Measurements from ENCODE around the gene FAM43A.
A peak's percentile ranks its signal among the peaks of the same experiment; 100 is the strongest.

Gene FAM43A

DNA sequence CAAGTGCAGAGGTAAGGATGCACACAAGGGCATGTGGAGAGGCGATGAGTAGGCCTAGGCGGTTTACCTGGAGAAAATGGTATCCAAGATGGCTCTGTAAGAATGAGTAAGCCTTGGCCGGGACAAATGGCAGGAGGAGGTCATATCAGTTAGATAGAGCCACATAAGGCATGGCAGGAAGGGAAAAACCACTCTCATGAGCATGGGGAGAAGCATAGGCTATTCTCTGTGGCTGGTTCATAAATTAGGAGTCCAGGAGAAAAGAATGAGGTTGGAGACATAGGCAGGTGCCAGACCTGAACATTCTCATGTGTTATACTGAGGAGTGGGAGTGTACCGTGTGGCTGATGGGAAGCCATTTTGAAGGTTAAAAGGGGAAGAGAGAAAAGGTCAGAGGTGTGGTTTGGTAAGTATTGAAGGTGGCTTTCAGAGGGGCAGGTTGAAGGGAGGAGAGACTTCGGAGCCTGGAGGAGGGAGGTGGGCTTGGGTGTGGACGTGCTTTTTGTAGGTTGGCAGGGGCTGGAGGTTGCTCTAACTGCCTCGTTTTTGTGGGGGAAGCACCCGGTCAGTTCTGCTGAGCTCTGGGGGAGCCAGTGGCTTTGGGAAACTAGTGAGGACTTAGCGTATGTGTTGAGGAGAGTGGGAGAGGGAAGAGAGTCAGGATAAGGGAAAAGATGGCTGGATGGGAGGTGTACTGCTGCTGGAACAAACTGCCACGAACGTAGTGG lies 4.6 kb upstream of the FAM43A start:
- Histone ChIP-seq H3K36me3 (ENCODE audit: insufficient read depth, low read length) (no peaks in the 10 kb centered on the region), H3K4me1 (ENCODE audit: insufficient read depth, low read length) (peaks cover 17% of the 10 kb centered on the region), H3K9me3 (ENCODE audit: low read length) (no peaks in the 10 kb centered on the region), H3K27ac (ENCODE audit: low read depth, low read length) (no peak overlapping the region), H3K4me3 (ENCODE audit: low read depth in 1 of 2, low read length in 2 of 2) (no peak overlapping the region), H3K9ac (ENCODE audit: low read length) (no peak overlapping the region), H3K27me3 (ENCODE audit: control insufficient read depth in 1 of 2, insufficient read depth in 2 of 2, low read length in 2 of 2) (no peaks in the 10 kb centered on the region)

DNA sequence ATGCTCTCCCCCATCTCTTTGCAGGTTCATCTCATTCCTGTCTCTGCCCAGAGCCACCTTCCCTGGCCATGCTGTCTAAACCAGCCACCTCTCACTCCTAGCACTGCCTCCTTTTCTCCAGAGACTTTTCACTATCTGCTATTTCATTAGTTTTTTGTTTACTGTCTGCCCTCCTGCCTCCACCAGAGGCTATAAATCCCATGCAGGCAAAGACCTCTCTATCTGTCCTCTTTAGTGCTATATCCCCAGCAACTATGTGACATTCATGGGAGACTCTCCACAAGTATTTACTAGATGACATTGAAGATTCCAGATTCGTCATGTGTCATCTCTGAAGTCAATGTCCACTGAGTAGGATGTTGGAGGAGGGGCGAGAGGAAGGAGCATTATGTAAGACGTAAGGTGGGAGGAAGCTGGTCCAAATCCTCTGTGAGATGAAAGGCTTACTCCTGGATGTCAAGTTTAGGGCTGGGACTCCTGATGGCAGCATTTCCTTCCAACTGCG lies 3.4 kb upstream of the FAM43A start:
- Histone ChIP-seq H3K9me3 (ENCODE audit: low read length) (no peaks in the 10 kb centered on the region), H3K27ac (ENCODE audit: low read depth, low read length) (no peak overlapping the region), H3K27me3 (ENCODE audit: control insufficient read depth in 1 of 2, insufficient read depth in 2 of 2, low read length in 2 of 2) (no peaks in the 10 kb centered on the region), H3K36me3 (ENCODE audit: insufficient read depth, low read length) (no peaks in the 10 kb centered on the region), H3K4me3 (ENCODE audit: low read depth in 1 of 2, low read length in 2 of 2) (no peak overlapping the region), H3K4me1 (ENCODE audit: insufficient read depth, low read length) (peaks cover 20% of the 10 kb centered on the region), H3K9ac (ENCODE audit: low read length) (no peak overlapping the region)

DNA sequence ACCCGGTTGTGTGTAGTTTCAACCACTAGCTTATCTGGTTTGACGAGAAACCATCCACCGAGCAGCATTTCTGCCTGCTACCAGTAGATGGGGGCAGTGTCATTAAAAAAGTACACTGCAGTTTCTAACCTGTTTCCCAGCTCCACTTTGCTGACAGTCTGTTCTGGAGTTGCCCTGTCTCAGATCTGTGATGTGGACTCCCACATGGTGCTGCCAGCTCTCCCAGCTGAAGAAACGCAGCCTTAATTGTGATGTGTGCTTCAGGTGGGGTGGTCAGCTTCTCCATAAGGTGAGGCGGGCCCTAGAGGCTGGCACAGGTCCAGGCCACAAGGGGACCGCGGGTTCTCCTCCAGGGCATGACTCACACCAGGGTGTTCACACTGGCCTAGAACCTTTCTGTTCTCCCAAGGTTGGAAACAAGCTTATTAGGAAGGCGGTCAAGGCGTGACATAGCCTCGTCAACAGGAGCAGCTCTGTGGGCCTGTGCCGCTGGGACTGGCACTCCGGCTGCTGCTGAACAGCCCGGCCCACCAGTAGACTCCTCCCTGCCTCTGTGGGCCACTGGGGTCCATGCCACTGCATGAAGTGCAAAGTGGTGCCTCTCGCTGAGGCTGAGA lies 2.9 kb upstream of the FAM43A start:
- no peaks in the 10 kb centered on the region for H3K9me3 ChIP-seq (ENCODE audit: low read length)
- peaks cover 24% of the 10 kb centered on the region for H3K4me1 ChIP-seq (ENCODE audit: insufficient read depth, low read length)
- H3K27ac ChIP-seq (ENCODE audit: low read depth, low read length): no peak overlapping the region
- no peak overlapping the region for H3K9ac ChIP-seq (ENCODE audit: low read length)
- H3K4me3 ChIP-seq (ENCODE audit: low read depth in 1 of 2, low read length in 2 of 2): no peak overlapping the region
- H3K36me3 ChIP-seq (ENCODE audit: insufficient read depth, low read length): no peaks in the 10 kb centered on the region
- no peaks in the 10 kb centered on the region for H3K27me3 ChIP-seq (ENCODE audit: control insufficient read depth in 1 of 2, insufficient read depth in 2 of 2, low read length in 2 of 2)

DNA sequence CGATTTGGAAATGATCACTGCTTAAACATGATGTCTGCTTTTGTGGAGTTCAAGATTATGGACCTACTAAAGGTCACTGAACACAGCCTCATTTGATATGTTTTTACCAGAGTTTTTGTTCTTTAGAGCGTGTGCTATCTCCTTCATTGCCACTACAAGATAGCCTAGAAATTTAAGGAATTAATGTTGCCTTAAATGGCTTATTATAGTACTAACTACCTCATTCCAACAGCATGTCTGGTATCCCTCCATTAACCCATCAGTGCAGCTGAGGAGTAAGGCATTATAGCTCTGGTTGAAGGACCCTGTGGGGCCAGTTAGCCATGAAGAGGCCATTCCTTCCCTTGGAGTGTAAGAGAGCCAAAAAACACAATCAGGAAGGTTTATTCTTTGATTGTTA lies 2.3 kb upstream of the FAM43A start:
- H3K36me3 ChIP-seq (ENCODE audit: insufficient read depth, low read length): no peaks in the 10 kb centered on the region
- H3K9ac ChIP-seq (ENCODE audit: low read length): no peak overlapping the region
- H3K27me3 ChIP-seq (ENCODE audit: control insufficient read depth in 1 of 2, insufficient read depth in 2 of 2, low read length in 2 of 2): no peaks in the 10 kb centered on the region
- H3K9me3 ChIP-seq (ENCODE audit: low read length): no peaks in the 10 kb centered on the region
- H3K4me1 ChIP-seq (ENCODE audit: insufficient read depth, low read length): peaks cover 28% of the 10 kb centered on the region
- no peak overlapping the region for H3K27ac ChIP-seq (ENCODE audit: low read depth, low read length)
- no peak overlapping the region for H3K4me3 ChIP-seq (ENCODE audit: low read depth in 1 of 2, low read length in 2 of 2)

DNA sequence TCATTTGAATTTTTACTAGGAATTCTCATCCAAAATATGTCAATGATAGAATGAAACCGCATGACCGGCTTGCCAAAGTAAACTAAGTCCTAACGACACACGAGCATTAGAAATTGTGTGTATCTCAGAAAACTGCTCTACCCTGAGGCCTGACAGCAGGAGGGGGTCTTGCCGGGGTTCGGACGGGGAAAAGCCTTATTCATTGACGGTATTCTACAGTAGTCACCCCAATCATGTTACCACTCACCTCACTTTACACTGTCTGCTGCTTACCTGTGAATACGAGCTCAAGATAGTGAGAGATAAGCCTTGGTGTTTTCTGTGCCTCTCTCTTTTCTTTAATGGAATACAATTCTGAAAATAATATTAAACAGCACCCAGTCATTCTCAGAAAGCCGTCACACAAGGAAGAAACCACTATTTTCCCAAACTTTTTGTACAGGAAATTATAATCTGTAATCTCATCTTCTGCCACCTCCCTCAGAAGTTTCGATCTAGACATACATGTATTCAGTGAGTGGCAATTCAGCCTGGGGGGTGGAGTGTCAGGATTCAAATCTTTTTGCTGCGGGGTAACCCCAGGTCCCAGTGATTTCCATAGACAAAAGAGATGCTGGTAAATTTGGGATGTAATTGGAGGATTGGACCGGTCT lies 492 bp upstream of the FAM43A start:
- H3K36me3 ChIP-seq (ENCODE audit: insufficient read depth, low read length): no peaks in the 10 kb centered on the region
- H3K9me3 ChIP-seq (ENCODE audit: low read length): no peaks in the 10 kb centered on the region
- H3K4me1 ChIP-seq (ENCODE audit: insufficient read depth, low read length): peaks cover 38% of the 10 kb centered on the region
- H3K4me3 ChIP-seq (ENCODE audit: low read depth in 1 of 2, low read length in 2 of 2): peak overlapping the region in 1 of 2 donors; percentile 85
- H3K27me3 ChIP-seq (ENCODE audit: control insufficient read depth in 1 of 2, insufficient read depth in 2 of 2, low read length in 2 of 2): no peaks in the 10 kb centered on the region
- H3K27ac ChIP-seq (ENCODE audit: low read depth, low read length): peak overlapping the region; percentile 73
- peak overlapping the region; percentile 26 for H3K9ac ChIP-seq (ENCODE audit: low read length)

DNA sequence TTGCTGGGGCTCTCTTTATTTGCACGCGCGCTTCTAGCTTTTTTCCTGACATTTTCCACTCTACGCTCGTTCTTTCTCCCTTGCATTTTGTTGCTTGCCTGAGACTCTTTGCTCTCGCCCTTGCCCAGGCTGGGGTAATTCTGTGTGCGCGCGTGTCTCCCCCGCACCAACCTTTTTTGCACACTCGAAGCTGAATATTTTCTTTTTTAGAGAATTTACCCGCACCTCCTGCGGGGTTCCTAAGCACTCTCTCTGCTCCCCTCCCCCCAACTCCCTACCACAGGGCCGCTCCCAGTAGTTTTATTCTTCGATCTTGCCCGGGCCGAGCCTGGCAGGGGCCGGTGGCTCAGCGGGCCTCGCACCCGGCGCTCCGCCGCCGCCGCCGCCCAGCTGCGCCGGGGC lies 732 bp downstream of the FAM43A start:
- peaks cover 38% of the 10 kb centered on the region for H3K4me1 ChIP-seq (ENCODE audit: insufficient read depth, low read length)
- peak overlapping the region; percentile 26 for H3K9ac ChIP-seq (ENCODE audit: low read length)
- H3K27ac ChIP-seq (ENCODE audit: low read depth, low read length): peak overlapping the region; percentile 73
- no peaks in the 10 kb centered on the region for H3K27me3 ChIP-seq (ENCODE audit: control insufficient read depth in 1 of 2, insufficient read depth in 2 of 2, low read length in 2 of 2)
- no peaks in the 10 kb centered on the region for H3K36me3 ChIP-seq (ENCODE audit: insufficient read depth, low read length)
- peak overlapping the region; percentile 48 to 85 for H3K4me3 ChIP-seq (ENCODE audit: low read depth in 1 of 2, low read length in 2 of 2)
- H3K9me3 ChIP-seq (ENCODE audit: low read length): no peaks in the 10 kb centered on the region

DNA sequence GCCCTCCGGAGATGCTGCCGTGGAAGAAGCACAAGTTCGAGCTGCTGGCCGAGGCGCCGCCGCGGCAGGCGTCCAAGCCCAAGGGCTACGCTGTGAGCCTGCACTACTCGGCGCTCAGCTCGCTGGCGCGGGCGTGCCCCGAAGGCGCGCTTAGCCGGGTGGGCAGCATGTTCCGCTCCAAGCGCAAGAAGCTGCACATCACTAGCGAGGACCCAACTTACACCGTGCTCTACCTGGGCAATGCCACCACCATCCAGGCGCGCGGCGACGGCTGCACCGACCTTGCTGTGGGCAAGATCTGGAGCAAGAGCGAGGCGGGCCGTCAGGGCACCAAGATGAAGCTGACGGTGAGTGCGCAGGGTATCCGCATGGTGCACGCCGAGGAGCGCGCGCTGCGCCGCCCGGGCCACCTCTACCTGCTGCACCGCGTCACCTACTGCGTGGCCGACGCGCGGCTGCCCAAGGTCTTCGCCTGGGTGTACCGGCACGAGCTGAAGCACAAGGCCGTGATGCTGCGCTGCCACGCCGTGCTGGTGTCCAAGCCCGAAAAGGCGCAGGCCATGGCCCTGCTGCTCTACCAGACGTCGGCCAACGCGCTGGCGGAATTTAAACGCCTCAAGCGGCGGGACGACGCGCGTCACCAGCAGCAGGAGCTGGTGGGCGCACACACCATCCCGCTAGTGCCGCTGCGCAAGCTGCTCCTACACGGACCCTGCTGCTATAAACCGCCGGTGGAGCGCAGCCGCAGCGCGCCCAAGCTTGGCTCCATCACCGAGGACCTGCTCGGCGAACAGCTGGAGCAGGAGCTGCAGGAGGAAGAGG lies 1.3 kb downstream of the FAM43A start:
- H3K9ac ChIP-seq (ENCODE audit: low read length): no peak overlapping the region
- no peaks in the 10 kb centered on the region for H3K27me3 ChIP-seq (ENCODE audit: control insufficient read depth in 1 of 2, insufficient read depth in 2 of 2, low read length in 2 of 2)
- H3K9me3 ChIP-seq (ENCODE audit: low read length): no peaks in the 10 kb centered on the region
- peaks cover 38% of the 10 kb centered on the region for H3K4me1 ChIP-seq (ENCODE audit: insufficient read depth, low read length)
- no peaks in the 10 kb centered on the region for H3K36me3 ChIP-seq (ENCODE audit: insufficient read depth, low read length)
- H3K4me3 ChIP-seq (ENCODE audit: low read depth in 1 of 2, low read length in 2 of 2): peak overlapping the region; percentile 48 to 85
- peak overlapping the region; percentile 73 for H3K27ac ChIP-seq (ENCODE audit: low read depth, low read length)

DNA sequence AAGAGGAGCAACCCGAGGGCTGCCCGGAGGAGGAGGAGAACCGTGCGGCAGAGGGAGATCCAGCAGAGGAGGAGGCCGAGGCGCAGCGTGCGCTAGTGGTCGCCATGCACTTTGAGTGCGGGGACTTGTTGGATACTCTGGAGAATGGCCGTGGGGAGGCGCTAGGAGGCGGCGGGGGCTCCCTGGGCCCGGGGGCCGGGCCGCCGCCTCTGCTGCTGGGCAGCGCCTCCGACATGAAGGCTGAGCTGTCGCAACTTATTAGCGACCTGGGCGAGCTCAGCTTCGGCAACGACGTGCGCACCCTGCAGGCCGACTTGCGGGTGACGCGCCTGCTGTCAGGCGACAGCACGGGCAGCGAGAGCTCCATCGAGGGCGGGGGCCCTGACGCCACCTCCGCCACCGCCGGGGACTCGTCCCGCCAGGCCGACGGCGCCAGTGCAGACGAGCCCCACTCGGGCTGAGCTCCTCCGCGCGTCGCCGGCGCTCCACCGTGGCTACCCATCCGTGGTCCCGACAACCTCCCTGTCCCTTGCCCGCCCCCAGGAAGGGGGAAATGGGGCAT lies 2.0 kb downstream of the FAM43A start:
- Histone ChIP-seq H3K4me1 (ENCODE audit: insufficient read depth, low read length) (peaks cover 32% of the 10 kb centered on the region), H3K36me3 (ENCODE audit: insufficient read depth, low read length) (no peaks in the 10 kb centered on the region), H3K9ac (ENCODE audit: low read length) (no peak overlapping the region), H3K27ac (ENCODE audit: low read depth, low read length) (peak overlapping the region; percentile 27), H3K9me3 (ENCODE audit: low read length) (no peaks in the 10 kb centered on the region), H3K27me3 (ENCODE audit: control insufficient read depth in 1 of 2, insufficient read depth in 2 of 2, low read length in 2 of 2) (no peaks in the 10 kb centered on the region), H3K4me3 (ENCODE audit: low read depth in 1 of 2, low read length in 2 of 2) (peak overlapping the region; percentile 48 to 85)

DNA sequence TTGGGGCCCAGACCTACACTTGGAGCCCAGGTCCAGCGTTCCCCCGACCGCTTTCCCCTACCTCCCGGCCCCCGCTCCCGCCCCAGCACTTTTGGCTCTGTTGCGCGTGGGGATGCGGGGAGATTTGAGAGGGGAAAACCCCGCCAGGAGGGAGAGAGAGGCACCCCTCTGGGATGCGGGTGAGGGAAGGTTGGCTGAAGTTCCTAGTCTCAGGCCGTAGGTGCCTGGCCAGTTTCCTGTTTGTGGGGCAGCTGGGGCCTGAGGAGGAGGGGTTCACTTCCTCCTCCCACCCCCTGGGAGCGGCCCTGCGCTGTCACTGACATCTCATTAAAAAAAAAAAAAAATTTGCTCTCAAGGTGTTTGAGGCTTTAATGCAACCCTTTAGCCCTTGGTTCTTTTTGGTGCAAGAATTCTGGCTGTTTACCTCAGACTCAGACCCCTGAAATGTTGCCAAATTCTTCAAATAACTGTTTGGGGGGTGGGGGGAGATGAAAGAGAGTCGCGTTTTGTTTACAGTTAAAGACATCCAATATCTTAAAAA lies 2.6 kb downstream of the FAM43A start:
- H3K4me1 ChIP-seq (ENCODE audit: insufficient read depth, low read length): peaks cover 27% of the 10 kb centered on the region
- no peaks in the 10 kb centered on the region for H3K36me3 ChIP-seq (ENCODE audit: insufficient read depth, low read length)
- H3K4me3 ChIP-seq (ENCODE audit: low read depth in 1 of 2, low read length in 2 of 2): peak overlapping the region; percentile 48 to 85
- no peak overlapping the region for H3K9ac ChIP-seq (ENCODE audit: low read length)
- H3K27me3 ChIP-seq (ENCODE audit: control insufficient read depth in 1 of 2, insufficient read depth in 2 of 2, low read length in 2 of 2): no peaks in the 10 kb centered on the region
- H3K27ac ChIP-seq (ENCODE audit: low read depth, low read length): peak overlapping the region; percentile 27
- no peaks in the 10 kb centered on the region for H3K9me3 ChIP-seq (ENCODE audit: low read length)

DNA sequence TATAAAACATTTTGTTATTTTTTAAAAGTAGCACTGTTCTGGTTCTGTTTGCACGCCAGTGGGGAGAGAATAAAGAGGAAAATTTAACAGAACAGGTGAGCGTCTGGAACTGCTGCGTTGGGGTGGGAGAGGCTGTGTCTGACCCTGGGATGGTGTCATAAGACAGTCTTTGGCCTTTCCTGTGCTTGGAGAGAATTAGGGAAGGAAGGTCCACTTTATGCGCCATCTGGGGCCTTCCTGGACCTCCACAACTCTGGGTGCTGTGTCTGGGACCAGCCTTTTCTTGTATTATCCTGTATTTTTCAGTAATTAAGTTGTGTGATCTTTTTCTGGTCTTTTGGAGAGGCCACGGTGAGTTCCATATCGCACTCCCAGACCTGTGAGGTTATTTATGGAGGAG lies 3.3 kb downstream of the FAM43A start:
- H3K9me3 ChIP-seq (ENCODE audit: low read length): no peaks in the 10 kb centered on the region
- H3K9ac ChIP-seq (ENCODE audit: low read length): no peak overlapping the region
- no peaks in the 10 kb centered on the region for H3K36me3 ChIP-seq (ENCODE audit: insufficient read depth, low read length)
- H3K4me3 ChIP-seq (ENCODE audit: low read depth in 1 of 2, low read length in 2 of 2): peak overlapping the region in 1 of 2 donors; percentile 6
- no peaks in the 10 kb centered on the region for H3K27me3 ChIP-seq (ENCODE audit: control insufficient read depth in 1 of 2, insufficient read depth in 2 of 2, low read length in 2 of 2)
- peaks cover 26% of the 10 kb centered on the region for H3K4me1 ChIP-seq (ENCODE audit: insufficient read depth, low read length)
- H3K27ac ChIP-seq (ENCODE audit: low read depth, low read length): no peak overlapping the region
